ENCODE measurements around the gene SERPINB7.

DNA sequence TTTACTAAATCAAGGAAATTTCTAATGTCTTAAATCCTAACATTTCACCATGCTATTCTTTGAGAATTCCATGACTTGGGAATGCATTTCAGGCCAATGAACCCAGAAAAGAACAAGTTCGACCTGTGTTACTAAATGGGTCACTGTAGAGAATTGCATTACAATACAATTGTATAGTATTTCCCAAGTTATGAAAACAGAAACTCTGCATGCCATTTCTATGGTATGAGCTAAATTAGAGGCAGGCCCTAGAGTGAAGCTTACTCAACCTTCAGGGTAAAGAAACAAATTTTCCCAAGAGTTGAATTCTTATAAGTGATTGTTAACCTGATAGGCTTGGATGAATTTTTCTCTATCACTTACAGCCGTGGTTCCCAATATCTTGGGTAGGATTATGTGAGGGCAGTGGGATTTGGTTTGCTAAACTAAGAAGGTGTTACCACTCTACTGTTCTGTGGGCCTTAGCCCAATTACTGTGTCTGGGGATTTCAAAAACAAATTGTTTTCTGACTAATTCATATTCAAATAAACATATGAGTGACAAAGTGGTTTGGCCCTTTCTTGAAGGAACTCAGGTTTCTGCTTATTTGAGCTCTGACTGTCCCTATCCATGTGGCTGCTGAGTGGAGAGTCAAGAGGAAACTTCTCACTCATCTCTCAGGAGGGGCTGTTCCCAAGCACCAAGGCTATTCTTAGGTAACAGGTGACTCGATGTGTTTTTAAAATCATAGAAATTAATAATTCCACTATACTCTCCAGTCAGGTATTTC is 11.2 kb upstream of the SERPINB7 start:
- TF ChIP-seq, protein P1, sequence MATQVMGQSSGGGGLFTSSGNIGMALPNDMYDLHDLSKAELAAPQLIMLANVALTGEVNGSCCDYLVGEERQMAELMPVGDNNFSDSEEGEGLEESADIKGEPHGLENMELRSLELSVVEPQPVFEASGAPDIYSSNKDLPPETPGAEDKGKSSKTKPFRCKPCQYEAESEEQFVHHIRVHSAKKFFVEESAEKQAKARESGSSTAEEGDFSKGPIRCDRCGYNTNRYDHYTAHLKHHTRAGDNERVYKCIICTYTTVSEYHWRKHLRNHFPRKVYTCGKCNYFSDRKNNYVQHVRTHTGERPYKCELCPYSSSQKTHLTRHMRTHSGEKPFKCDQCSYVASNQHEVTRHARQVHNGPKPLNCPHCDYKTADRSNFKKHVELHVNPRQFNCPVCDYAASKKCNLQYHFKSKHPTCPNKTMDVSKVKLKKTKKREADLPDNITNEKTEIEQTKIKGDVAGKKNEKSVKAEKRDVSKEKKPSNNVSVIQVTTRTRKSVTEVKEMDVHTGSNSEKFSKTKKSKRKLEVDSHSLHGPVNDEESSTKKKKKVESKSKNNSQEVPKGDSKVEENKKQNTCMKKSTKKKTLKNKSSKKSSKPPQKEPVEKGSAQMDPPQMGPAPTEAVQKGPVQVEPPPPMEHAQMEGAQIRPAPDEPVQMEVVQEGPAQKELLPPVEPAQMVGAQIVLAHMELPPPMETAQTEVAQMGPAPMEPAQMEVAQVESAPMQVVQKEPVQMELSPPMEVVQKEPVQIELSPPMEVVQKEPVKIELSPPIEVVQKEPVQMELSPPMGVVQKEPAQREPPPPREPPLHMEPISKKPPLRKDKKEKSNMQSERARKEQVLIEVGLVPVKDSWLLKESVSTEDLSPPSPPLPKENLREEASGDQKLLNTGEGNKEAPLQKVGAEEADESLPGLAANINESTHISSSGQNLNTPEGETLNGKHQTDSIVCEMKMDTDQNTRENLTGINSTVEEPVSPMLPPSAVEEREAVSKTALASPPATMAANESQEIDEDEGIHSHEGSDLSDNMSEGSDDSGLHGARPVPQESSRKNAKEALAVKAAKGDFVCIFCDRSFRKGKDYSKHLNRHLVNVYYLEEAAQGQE (IDR thresholded peaks at IDR 0.05; ENCODE audit: borderline replicate concordance): no peak
- TF ChIP-seq, protein P2, sequence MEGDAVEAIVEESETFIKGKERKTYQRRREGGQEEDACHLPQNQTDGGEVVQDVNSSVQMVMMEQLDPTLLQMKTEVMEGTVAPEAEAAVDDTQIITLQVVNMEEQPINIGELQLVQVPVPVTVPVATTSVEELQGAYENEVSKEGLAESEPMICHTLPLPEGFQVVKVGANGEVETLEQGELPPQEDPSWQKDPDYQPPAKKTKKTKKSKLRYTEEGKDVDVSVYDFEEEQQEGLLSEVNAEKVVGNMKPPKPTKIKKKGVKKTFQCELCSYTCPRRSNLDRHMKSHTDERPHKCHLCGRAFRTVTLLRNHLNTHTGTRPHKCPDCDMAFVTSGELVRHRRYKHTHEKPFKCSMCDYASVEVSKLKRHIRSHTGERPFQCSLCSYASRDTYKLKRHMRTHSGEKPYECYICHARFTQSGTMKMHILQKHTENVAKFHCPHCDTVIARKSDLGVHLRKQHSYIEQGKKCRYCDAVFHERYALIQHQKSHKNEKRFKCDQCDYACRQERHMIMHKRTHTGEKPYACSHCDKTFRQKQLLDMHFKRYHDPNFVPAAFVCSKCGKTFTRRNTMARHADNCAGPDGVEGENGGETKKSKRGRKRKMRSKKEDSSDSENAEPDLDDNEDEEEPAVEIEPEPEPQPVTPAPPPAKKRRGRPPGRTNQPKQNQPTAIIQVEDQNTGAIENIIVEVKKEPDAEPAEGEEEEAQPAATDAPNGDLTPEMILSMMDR (IDR thresholded peaks at IDR 0.05; ENCODE audit: poor library complexity, severe bottlenecking): no peak
- TF ChIP-seq EZH2 (IDR thresholded peaks at IDR 0.05; ENCODE audit: borderline replicate concordance, insufficient read depth, low read length, poor library complexity, severe bottlenecking) (no peak), RAD21 (conservative IDR thresholded peaks at IDR 0.05) (no peak), EP300 (conservative IDR thresholded peaks at IDR 0.05; ENCODE audit: poor library complexity, severe bottlenecking) (no peak), POLR2AphosphoS5 (IDR thresholded peaks at IDR 0.05) (no peak), SMC3 (conservative IDR thresholded peaks at IDR 0.05; ENCODE audit: poor library complexity) (no peak), TAF1 (IDR thresholded peaks at IDR 0.05; ENCODE audit: low read depth) (no peak), MXI1 (conservative IDR thresholded peaks at IDR 0.05; ENCODE audit: poor library complexity, severe bottlenecking) (no peak)
